RPMI7951 (cell line): Measurements from ENCODE around the gene KLHDC10. TPM values are rescaled to one million over a fixed set of nuclear protein-coding genes. Genes with fewer than 3 reads are reported as not detected.
"Not testable (repeated sequence)": the region's sequence is repeated elsewhere in the genome, so short reads cannot be mapped to it uniquely, and the experiment has no call there.

ENCODE experiments used
- DNase-seq: peaks from one replicate; pipeline ENCODE4 v3.0.0-alpha.2; 2012; ENCODE audit warnings: low read depth
- total RNA-seq: library from RNA; depleted of rRNA; stranded (reverse); fragments of >200 nt; shearing (Covaris generic); gene quantifications from 2 replicates; pipeline ENCODE4 v1.2.3, GENCODE V29; 2014; rRNA removed

The KLHDC10 gene, protein sequence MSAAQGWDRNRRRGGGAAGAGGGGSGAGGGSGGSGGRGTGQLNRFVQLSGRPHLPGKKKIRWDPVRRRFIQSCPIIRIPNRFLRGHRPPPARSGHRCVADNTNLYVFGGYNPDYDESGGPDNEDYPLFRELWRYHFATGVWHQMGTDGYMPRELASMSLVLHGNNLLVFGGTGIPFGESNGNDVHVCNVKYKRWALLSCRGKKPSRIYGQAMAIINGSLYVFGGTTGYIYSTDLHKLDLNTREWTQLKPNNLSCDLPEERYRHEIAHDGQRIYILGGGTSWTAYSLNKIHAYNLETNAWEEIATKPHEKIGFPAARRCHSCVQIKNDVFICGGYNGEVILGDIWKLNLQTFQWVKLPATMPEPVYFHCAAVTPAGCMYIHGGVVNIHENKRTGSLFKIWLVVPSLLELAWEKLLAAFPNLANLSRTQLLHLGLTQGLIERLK
- total RNA-seq = 21.3 and 23.7 TPM in 2 replicates

DNA sequence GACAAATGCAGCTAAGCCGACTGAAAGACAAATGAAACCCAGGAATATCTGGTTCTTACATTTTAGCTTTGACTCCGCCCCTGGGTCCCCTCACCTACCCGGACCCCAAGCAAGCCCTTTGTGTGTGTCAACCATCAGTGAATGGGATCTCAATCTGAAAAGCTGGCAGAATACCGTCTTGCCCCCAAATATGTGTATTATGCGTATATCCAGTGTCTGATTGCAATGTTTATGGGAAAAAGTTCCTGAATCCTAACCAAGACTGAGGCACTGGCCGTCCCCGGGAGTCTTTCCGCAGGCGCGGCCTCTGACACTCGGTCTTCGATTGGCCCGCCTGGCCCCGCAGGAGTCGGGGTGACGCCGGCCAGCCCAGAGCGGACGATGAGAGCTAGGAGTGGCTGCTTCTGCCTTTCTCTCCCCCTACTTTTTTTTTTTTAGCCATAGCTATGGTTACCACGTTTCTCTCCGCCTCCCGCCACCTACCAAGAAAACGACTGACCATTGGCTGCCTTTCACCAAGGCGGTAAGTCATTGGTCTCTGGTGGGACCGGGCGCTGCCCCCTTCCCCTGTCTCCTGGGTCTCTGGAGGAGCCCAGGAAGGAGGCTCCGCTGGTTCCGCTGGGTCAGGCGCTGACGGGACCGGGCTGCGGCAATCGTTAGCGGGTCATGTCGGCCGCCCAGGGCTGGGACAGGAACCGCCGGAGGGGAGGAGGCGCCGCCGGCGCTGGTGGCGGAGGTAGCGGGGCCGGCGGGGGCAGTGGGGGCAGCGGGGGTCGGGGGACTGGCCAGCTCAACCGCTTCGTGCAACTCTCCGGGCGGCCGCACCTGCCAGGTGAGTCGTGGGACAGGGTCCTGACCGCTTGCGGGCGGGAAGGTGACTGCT is at the start of gene KLHDC10:
Gene KLHDC10 (plus strand): TSS at position 557 of the 883 bp plus-strand sequence. CDS start 110 bp downstream, at position 667.
- peak; percentile 99 for DNase-seq

DNA sequence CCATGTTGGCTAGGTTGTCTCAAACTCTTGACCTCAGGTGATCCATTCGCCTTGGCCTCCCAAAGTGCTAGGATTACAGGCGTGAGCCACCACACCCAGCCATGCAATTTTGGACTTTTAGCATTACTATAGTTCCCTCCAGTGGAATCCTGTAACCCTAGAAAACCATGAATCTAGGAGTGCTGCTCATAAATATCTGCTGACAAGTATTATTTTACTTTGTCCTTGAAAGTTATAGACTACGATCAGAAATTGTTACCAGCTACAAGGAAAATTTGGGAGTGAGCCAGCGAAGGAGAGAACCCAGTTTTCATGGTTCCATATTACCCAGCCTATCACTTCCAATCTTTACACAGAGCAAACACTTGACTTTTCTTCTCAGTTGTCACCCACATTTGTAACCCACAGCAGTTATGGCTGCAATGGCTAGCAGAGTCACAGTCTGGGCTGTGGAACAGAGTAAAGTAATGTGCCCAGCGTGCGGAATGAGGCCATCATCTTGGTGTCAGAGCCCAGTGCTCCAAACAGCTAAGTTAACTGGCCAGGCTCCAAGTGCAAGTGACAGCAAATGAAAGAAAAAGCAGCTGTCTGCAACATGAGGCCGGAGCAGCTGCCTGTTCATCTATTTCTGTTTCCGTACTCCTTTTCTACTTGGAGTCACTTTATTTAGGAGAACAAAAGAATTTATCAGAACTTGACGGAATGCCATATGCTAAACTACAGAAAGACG is 49.1 kb upstream of the KLHDC10 start:
- DNase-seq = no peak

DNA sequence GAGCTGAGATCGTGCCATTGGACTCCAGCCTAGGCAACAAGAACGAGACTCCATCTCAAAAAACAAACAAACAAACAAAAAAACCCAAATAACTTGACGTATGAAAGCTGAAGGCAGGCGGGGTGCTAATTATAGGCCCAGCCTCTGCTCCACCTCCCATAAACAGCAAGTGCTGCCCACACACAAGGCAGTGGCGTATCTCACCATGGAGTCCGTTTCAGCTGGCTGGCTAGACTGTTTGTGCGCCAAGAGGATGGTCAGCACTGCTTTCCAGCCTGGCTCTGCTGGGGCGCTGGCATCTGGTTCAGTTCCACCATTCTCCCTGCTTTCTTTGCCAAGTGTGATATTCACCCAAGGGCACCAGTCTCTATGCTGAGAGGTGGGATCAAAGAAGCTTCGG is 48.2 kb upstream of the KLHDC10 start:
- DNase-seq = no peak

DNA sequence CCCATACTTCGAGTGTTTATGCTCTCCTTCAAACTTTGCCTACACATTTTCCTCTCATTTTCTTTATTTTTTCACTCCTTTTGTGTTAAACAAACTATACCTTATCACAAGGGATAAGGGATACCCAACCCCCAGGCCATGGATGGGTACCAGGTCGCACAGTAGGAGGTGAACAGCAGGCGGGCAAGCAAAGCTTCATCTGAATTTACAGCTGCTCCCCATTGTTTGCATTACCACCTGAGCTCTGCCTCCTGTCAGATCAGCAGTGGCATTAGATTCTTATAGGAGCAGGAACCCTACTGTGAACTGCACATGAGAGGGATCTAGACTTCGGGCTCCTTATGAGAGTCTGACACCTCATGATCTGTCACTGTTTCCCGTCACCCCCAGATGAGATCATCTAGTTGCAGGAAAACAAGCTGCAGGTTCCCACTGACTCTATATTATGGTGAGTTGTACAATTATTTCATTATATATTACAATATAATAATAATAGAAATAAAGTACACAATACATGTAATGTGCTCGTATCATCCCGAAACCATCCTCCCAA is 47.6 kb upstream of the KLHDC10 start:
- DNase-seq = no peak

DNA sequence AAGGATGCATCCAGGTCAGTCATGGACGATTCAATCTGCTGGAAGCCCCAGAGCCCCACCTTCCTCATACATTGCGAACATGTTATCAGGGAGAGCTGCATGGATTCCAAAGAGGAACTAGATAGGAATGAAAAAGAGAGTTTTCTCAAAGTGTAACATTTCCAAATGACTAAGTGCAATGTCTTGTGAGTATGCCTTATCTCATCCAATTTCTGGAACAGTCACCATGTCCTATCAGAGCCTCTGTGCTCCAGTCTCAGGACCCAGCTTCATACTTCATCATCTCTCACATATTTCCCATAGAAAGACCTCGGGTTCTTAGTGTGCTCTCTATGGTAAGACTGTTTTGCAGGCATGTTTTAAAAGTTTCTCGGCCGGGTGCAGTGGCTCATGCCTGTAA is 45.9 kb upstream of the KLHDC10 start:
- no peak for DNase-seq

DNA sequence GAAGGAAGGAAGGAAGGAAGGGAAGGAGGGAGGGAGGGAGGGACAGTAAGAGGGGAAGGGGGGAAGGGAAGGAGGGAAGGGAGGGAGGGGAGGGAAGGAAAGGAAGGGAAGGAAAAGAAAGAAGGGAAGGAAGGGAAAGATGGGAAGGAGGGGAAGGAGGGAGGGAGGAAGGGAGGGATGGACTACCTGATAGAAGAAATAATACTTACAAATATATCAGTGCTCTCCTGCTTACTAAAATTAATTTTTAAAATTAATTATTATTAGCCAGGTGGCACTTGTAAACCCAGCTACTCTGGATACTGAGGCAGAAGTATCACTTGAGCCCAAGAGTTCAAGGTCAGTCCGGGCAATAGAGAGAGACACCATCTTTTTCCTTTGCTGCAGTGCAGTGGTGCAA is 37.6 kb upstream of the KLHDC10 start:
- no peak for DNase-seq

DNA sequence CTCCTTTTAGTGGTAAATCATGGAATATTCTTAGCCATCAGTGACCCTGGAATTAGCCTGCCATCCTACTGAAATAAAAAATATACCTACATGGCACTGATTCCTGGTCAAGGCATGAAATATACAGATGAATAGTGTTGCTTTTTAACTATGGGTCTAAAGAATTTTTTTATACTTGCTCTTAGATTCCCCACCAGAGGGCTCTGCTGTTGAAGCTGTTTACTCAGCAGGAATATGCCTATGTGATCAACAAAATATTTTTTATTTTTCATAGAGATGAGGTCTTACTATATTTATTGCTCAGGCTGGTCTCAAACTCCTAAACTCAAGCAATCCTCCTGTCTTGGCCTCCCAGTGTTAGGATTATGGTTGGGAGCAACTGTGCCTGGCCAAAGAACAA is 32.6 kb upstream of the KLHDC10 start:
- DNase-seq = no peak

DNA sequence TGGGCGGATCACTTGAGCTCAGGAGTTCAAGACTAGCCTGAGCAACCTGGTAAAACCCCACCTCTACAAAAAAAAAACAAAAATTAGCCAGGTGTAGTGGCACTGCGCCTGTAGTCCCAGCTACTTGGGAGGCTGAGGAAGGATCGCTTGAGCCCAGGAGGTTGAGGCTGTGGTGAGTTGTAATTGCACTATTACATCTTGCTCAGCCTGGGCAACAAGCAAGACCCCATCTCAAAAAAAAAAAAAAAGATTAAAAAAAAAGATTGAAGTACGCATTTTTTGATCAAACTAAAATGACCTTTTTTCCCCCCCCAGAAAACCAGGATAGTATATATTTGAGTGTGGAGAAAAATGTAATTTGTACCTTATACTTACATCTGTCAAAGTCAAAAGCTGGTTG is 29.8 kb upstream of the KLHDC10 start:
- DNase-seq = no peak

DNA sequence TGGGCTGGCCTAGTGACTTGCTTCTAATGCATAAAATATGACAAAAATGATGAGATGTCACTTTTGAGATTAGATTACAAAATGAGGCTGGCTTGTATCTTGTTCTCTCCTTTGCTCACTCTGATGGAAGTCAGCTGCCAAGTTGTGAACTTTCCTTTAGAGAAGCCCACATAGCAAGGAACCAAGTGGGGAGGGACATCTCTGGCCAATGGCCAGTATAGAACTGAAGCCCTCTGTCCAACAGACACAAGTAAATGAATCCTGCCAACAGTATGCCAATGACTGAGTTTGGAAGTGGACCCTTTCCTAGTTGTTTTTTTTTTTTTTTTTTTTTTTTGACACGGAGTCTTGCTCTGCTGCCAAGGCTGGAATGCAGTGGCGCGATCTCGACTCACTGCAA is 22.5 kb upstream of the KLHDC10 start:
- DNase-seq = no peak

DNA sequence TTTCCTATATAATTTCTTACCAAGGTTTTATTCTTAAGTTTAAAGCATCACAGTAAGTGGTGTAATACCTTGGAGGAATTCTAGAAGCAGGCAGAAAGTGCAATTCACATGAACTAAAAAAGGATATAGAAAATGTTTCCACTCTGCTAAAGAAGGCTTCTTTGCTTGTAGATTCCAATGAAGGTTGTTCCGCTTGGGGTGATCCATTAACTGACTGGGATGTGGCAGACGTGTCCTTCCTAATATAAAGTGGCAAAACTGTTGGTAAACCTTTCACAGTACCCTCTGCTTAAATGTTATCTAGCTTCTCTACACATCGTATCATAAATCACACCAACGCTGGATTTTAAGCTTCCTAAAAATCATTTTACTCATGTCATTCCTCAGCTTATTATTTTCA is 21.4 kb upstream of the KLHDC10 start:
- DNase-seq = no peak

DNA sequence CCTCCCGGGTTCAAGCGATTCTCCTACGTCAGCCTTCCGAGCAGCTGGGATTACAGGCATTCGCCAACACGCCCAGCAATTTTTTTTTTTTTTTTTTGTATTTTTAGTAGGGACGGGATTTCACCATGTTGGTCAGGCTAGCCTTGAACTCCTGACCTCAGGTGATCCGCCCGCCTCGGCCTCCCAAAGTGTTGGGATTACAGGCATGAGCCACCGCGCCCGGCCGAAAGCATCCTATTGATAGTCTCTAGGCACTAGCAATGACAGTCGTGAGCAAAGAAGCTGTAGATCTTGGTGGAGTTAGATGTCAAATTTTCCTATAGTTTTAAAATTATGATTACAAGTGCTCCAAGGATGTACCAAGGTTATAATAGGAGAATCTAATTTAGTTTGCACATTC is 18.1 kb upstream of the KLHDC10 start:
- not testable (repeated sequence) for DNase-seq

DNA sequence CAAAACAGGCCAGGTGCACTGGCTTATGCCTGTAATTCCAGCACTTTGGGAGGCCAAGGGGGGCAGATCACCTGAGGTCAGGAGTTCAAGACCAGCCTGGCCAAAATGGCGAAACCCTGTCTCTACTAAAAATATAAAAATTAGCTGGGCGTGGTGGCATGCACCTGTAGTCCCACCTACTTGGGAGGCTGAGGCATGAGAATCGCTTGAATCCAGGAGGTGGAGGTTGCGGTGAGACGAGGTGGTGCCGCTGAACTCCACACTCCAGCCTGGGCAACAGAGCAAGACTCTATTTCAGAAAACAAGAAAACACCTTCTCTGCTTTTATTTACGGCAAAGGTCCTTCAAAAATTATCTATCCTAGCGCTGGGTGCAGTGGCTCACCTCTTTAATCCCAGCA is 15.1 kb upstream of the KLHDC10 start:
- DNase-seq = not testable (repeated sequence)

DNA sequence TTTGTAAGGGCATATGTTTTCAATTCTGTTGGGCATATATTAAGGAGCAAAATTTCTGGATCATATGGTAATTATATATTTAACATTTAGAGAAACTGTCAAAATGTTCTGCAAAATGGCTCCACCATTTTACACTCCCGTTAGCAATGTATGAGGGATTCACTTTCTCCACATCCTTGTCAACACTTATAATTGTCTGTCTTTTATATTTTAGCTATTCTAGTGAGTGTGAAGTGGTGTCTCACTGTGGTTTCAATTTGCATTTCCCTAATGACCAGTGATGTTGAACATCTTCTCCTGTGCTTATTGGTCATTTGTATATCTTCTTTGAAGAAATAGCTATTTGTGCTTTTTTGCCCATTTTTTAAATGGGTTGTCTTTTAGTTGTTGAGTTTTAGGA is 8.1 kb upstream of the KLHDC10 start:
- no peak for DNase-seq

DNA sequence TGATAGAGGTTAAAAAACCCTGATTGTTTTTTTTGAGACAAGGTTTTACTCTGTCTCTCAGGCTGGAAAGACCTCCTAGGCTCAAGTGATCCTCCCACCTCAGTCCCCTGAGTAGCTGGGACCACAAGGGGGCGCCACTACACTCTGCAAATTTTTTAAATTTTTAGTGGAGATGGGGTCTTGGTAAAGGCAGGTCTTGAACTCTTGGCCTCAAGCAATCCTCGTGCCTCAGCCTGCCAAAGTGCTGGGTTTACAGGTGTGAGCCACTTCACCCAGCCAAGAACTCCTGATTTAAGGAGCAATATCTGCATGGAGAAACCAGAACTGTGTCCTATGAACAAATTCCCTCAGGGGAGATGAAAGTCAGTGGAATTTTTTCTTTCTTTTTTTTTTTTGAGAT is 7.3 kb upstream of the KLHDC10 start:
- peak; percentile 41 for DNase-seq

DNA sequence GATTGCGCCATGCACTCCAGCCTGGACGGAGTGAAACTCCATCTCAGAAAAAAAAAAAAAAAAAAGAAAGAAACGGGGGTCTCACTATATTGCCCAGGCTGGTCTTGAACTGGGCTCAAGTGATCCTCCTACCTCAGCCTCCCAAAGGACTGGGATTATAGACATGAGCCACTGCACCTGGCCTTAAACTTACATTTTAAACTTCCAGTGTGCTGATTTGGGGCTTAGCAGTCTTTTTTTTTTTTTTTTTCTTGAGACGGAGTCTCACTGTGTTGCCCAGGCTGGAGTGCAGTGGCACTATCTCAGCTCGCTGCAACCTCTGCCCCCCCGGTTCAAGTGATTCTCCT is 5.8 kb upstream of the KLHDC10 start:
- DNase-seq = not testable (repeated sequence)

DNA sequence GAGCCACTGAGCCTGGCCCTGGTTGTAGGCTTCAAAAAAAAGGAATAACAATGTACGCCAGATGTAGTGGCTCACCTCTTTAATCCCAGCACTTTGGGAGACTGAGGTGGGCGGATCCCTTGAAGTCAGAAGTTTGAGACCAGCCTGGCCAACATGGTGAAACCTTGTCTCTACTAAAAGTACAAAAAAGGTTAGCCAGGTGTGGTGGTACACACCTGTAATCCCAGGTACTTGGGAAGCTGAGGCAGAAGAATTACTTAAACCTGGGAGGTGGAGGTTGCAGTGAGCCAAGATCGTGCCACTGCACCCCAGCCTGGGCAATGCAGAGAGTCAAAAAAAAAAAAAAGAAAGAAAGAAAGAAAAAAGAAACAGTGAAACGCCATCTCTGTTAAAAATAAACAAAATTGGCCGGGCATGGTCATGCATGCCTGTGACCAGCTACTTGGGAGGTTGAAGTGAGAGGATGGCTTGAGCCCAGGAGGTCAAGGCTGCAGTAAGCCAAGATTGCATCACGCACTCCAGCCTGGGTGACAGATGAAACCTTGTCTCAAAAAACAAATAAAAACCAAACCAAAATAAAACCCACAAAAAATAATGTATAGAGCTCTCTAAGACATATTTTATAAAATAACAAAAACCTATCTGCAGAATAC is 4.7 kb upstream of the KLHDC10 start:
- no peak for DNase-seq

DNA sequence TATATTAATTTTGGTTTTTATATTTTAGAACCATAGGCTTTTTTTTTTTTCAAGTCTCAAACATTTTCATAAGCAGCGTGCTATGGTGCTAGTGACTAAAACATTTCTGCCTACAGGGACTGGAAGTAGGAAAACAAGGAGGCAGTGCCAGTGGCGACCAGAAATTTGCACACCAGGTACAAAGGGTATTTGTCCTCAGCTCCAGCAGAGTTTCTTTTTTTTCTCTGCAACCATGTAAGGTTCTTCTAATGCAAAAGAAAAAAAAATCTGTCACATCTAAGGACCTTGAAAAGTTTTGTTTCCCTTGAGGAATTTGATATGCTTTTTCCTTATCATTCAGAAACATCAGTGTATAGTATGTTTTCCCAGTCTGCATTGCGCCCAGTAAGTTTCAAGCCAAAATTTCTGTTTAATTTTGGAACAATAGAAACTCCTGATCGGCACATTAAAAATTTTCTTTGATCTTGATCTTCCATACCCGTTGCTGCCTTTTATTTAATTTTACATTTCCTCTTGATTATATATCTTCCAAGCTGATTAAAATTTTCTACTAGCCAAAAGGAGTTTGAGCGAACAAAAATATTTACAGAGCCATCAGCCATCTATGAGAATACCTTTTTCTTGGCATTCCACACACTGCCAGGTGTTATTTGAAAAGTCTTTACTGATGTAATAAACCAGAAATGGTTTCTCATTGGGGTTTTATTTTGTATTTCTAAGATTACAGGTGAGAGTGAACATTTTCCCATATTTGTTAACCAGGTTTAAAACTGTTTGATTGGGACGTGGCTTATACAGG is 956 bp upstream of the KLHDC10 start:
- DNase-seq = no peak

DNA sequence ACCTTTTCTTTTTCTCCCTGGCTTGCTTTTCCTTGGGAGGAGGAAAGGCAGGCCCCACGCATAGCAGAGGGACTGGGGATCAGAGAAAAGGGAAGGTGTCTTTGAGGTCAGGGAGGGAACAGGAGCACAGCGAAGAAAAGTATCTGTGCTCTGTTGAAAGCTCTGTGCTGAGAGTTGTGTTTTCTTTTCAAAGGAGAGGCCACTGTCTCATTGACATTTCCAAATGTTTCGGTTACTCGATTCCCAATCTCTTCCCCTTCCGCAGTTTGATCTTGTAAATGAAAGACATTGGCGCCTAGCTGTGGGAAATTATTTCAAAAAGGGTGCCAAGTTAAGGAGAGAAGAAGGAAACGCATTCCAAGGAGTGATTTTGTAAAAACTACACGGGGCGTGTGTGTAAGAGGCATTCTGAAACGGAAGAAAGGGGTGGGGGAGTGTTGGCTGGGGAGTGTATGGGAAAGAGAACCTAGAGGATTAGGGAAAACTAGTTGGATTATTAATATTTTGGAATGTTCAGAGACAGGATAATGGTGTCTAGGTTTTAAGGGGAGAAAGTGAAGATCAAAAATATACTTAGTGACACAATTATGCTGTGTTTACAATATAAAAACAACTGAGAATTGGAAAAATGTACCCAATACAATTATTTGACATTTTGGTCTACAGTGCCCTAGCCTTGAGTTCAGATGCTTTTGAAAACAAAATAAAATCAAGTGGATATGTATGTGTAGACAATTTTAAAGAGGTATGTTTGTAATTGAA is 708 bp downstream of the KLHDC10 start:
- no peak for DNase-seq

DNA sequence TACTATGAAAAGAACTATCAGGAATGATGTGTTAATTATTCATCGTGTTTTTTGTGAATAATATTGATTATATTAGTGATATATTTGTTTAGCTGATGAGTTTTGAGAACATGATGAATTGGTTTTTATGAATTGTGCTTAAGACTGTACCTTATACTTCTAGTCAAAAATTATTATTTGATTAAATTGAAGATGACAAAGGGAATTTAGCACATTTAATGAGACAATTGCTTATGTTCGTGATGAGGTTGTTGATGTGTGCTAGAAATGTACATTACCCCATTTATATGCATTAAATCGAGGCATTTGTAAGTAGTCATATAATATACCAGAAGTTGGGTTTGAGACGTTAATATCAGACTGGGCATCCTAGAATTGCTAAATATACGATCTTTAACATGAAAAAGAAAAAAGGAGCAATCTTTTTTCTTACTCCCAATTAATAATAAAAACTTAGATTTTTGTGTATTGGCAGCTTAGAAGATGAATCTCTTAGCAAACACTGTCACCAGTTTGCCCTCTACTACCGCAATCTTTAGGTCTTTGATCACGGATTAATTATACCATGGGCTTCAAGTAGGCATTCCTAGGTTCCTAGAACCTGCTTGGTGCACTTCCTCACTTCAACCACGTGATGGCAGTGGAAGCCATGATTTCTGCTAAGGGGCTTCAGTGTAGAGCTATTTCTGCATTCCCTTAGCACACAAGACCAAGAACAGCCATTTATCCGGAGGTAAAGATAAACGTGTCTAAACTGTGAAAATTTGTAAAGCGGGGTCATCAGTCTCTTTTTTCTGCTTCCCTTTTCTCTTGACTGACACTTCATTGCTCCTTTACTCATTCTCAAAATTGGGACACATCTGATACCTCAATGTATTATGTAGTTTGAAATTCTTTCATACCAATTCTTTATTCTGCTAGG is 1.6 kb downstream of the KLHDC10 start:
- DNase-seq = peak; percentile 81
